ENCODE data around the gene FAM234A. TPM values are rescaled to one million over a fixed set of nuclear protein-coding genes. Genes with fewer than 3 reads are reported as not detected.

The FAM234A gene
- total RNA-seq, 2 experiments from 2014 or later = 10.9 to 26.8 TPM

GRCh38 chr16:212999-213398 is 21.6 kb upstream of the FAM234A start:
- H3K4me3 ChIP-seq (ENCODE audit: low read depth, low read length, poor library complexity, severe bottlenecking) = no peak overlapping the region
- peaks cover 9% of the 10 kb centered on the region; the same call in 1 of the 2 replicates for H3K79me2 ChIP-seq (ENCODE audit: insufficient read depth, low read depth, low read length)
- no peak for TF ChIP-seq EZH2phosphoT487 (IDR thresholded peaks at IDR 0.05; ENCODE audit: borderline replicate concordance, low read depth, low read length)
- TF ChIP-seq CTCF (conservative IDR thresholded peaks at IDR 0.05; ENCODE audit: low read length) = no peak
- H3K27ac ChIP-seq (ENCODE audit: low read depth, low read length, poor library complexity, severe bottlenecking) = no peak overlapping the region
- peaks cover 97% of the 10 kb centered on the region for H3K36me3 ChIP-seq (ENCODE audit: insufficient read depth, low read length)
- ChIA-PET CTCF (ENCODE audit: unreplicated experiment) (no interaction called here), POLR2A (no interaction called here)
- no peaks in the 10 kb centered on the region for H3K9me3 ChIP-seq (ENCODE audit: low read length)
- intact Hi-C loops (cut with micrococcal nuclease; ENCODE audit: unreplicated experiment) = no loop called here
- no peaks in the 10 kb centered on the region for H4K20me1 ChIP-seq (ENCODE audit: insufficient read depth, low read length)
- no TSS peak for BruUV-seq (replicated peaks)
- no peaks in the 10 kb centered on the region for H3K4me1 ChIP-seq (ENCODE audit: insufficient read depth, low read length, poor library complexity, severe bottlenecking)
- H3K4me2 ChIP-seq (ENCODE audit: low read length) = no peak overlapping the region
- no peaks in the 10 kb centered on the region for H3K9me2 ChIP-seq (ENCODE audit: insufficient read depth, low read length)
- DNase-seq (ENCODE audit: low spot score) = no peak
- no peak overlapping the region for H2AFZ ChIP-seq (ENCODE audit: low read length)

GRCh38 chr16:220021-220420 is 14.6 kb upstream of the FAM234A start:
- TSS peak; percentile 37 for BruUV-seq (replicated peaks)
- no peak for DNase-seq (ENCODE audit: low spot score)
- Histone ChIP-seq H3K4me1 (ENCODE audit: insufficient read depth, low read length, poor library complexity, severe bottlenecking) (no peaks in the 10 kb centered on the region), H3K79me2 (ENCODE audit: insufficient read depth, low read depth, low read length) (peaks cover 29% of the 10 kb centered on the region; the same call in 1 of the 2 replicates), H3K27ac (ENCODE audit: low read depth, low read length, poor library complexity, severe bottlenecking) (no peak overlapping the region), H3K9me3 (ENCODE audit: low read length) (no peaks in the 10 kb centered on the region), H4K20me1 (ENCODE audit: insufficient read depth, low read length) (peaks cover 5% of the 10 kb centered on the region; the same call in 1 of the 2 replicates), H2AFZ (ENCODE audit: low read length) (no peak overlapping the region), H3K36me3 (ENCODE audit: insufficient read depth, low read length) (peaks cover 97% of the 10 kb centered on the region), H3K4me2 (ENCODE audit: low read length) (no peak overlapping the region), H3K4me3 (ENCODE audit: low read depth, low read length, poor library complexity, severe bottlenecking) (no peak overlapping the region), H3K9me2 (ENCODE audit: insufficient read depth, low read length) (no peaks in the 10 kb centered on the region)
- intact Hi-C loops (cut with micrococcal nuclease; ENCODE audit: unreplicated experiment) = no loop called here
- no peak for TF ChIP-seq CTCF (conservative IDR thresholded peaks at IDR 0.05; ENCODE audit: low read length)
- TF ChIP-seq EZH2phosphoT487 (IDR thresholded peaks at IDR 0.05; ENCODE audit: borderline replicate concordance, low read depth, low read length) = no peak
- ChIA-PET POLR2A (interaction anchor here (1.0 kb wide), 1 partner anchor 14 kb away, joined by 3 read pairs; no protein-coding TSS in a partner anchor), CTCF (ENCODE audit: unreplicated experiment) (no interaction called here)

- DNase-seq (ENCODE audit: low spot score) = peak; percentile 30
- peak overlapping the region; percentile 28; the same call in 1 of the 2 replicates for H2AFZ ChIP-seq (ENCODE audit: low read length)
- no TSS peak for BruUV-seq (replicated peaks)
- intact Hi-C loops (cut with micrococcal nuclease; ENCODE audit: unreplicated experiment) = no loop called here
- H3K79me2 ChIP-seq (ENCODE audit: insufficient read depth, low read depth, low read length) = peaks cover 34% of the 10 kb centered on the region
- H3K4me3 ChIP-seq (ENCODE audit: low read depth, low read length, poor library complexity, severe bottlenecking) = peak overlapping the region; percentile 88
- CTCF ChIA-PET (ENCODE audit: unreplicated experiment) = no interaction called here
- peaks cover 23% of the 10 kb centered on the region for H3K4me1 ChIP-seq (ENCODE audit: insufficient read depth, low read length, poor library complexity, severe bottlenecking)
- peak overlapping the region; percentile 87 for H3K4me2 ChIP-seq (ENCODE audit: low read length)
- POLR2A ChIA-PET = interaction anchor here (0.7 to 1.6 kb wide), 7 partner anchors 9 to 175 kb away, joined by 3 to 8 read pairs (median 4); partner anchors contain the start of genes AXIN1, POLR3K and SNRNP25
- H3K9me3 ChIP-seq (ENCODE audit: low read length) = no peaks in the 10 kb centered on the region
- no peak for TF ChIP-seq EZH2phosphoT487 (IDR thresholded peaks at IDR 0.05; ENCODE audit: borderline replicate concordance, low read depth, low read length)
- TF ChIP-seq CTCF (conservative IDR thresholded peaks at IDR 0.05; ENCODE audit: low read length) = no peak
- no peaks in the 10 kb centered on the region for H3K9me2 ChIP-seq (ENCODE audit: insufficient read depth, low read length)
- H3K27ac ChIP-seq (ENCODE audit: low read depth, low read length, poor library complexity, severe bottlenecking) = peak overlapping the region; percentile 53
- H3K36me3 ChIP-seq (ENCODE audit: insufficient read depth, low read length) = peaks cover 49% of the 10 kb centered on the region
- peaks cover 21% of the 10 kb centered on the region; the same call in 1 of the 2 replicates for H4K20me1 ChIP-seq (ENCODE audit: insufficient read depth, low read length)
Measured at GRCh38 chr16:228151-228851, 6.3 kb upstream of the FAM234A start.
